ENCODE measurements around the gene PSMA8.
"Not testable (repeated sequence)": the region's sequence is repeated elsewhere in the genome, so short reads cannot be mapped to it uniquely, and the experiment has no call there.

PSMA8 gene

DNA sequence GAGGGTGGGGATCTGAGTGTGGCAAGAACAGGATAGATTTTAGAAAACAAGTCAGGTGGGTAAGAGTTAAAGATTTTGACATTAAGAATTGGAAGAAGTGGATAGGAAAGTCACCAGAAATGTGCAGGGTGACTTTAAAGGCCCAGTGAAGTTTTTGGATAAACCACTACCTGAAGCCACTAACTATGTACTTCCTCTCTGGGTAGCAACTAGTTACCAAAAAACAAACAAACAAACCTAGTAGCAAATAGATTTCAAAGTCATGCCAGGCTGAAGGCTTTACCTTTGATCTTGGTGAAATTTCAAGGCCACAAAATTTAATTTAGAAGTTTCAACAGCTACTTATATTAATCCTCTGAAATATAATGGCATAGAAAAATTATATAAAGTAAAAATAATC, 42.5 kb downstream of the PSMA8 start:
- no peak for DNase-seq

DNA sequence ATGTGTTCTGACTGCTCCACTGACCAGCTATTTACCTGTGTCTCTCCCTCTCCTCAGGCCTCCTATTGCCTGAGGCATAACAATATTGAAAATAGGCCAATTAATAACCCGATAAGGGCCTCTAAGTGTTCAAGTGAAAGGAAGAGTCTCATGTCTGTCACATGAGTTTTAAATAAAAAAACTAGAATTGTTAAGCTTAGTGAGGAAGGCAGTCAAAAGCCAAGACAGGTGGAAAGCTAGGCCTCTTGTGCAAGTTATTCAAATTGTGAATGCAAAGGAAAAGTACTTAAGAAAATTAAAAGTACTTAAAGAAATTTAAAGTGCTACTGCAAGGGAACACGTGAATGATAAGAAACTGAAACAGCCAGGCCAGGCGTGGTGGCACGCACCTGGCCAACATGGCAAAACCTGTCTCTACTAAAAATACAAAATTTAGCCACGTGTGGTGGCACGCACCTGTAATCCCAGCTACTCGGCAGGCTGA, 47.7 kb downstream of the PSMA8 start:
- no peak for DNase-seq

DNA sequence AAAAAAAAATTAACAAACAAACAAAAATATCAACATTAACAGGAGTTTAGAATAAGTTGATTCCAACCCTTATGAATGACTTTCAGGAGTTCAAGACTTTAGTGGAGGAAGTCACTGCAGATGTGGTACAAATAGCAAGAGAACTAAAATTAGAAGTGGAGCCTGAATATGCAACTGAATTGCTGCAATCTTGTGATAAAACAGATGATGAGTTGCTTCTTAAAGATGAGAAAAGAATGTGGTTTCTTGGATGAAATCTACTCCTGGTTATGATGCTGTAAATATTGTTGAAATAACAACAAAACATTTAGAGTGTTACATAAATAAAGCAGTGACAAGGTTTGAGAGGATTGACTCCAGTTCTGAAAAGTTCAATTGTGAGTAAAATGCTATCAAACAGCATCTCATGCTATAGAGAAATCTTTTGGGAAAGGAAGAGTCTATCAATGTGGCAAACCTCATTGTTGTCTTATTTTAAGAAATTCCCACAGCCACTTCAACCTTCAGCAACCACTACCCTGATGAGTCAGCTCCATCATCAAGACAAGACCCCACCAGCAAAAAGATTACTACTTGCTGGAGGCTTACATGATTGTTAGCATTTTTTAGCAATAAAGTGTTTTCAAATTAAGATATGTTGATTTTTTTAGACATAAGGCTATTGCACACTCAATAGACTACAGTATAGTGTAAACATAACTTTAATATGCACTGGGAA, 49.9 kb downstream of the PSMA8 start:
- DNase-seq = no peak

DNA sequence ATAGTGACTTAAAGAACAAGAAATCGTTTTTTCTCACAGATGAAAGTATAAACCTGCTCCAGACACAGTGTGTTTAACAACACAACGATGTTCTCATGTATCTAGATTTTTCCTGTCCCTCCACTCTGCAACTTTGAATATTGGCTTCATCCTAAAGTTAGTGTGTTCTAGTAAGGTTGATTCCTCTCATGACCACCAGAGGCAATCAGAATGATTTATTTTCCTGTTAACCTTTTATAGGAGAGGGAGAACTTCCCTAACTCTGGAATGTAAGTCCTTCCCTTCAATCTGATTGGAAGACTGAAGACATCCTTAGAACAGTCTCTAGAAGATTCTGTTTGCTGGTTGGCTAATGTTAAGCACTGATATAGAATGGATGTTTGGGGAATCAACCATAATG, 51.6 kb downstream of the PSMA8 start:
- no peak for DNase-seq

DNA sequence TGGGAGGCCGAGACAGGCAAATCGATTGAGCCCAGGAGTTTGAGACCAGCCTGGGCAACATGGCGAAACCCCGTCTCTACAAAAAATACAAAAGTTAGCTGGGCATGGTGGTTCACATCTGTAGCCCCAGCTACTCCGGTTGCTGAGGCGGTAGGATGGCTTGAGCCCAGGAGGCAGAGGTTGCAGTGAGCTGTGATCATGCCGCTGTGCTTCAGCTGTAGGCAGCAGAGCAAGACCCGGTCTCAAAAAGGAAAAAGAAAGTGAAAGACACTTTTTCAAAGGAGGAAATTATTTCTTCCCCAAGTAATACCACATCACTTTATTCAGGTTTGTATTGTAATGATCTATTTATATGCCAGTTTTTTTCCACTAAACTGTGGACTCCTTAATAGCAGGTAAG, 56.8 kb downstream of the PSMA8 start:
- DNase-seq = no peak

DNA sequence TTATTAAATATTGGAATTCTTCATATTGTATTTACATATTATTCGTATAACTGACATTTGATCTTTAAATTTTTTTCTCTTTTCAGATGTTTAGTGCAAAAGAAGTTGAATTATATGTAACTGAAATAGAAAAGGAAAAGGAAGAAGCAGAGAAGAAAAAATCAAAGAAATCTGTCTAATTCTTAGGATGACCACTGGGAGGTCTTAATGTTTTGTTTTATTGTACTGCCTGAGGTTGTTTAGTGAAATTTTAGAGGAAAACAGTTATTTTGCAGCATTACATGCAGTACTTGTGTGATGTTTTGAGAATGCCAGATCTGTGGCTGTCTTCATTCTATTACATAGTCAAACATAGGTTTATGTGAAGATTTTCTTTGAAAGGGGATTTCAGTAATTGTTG, 58.6 kb downstream of the PSMA8 start:
- no peak for DNase-seq

DNA sequence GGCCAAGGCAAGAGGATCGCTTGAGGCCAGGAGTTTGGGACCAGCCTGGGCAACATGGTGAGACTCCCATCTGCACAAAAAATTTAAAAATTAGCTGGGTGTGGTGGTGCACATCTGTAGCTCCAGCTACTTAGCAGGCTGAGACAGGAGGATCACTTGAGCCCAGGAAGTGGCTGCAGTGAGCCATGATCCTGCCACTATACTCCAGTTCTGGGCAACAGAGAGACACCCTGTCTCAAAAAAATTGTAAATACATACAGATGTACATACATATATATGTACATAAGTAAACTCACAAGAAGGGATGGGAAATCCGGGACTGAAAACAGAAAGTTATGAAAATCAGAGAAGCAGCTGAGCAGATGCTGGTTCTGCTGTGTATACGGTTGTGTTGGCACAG, 62.9 kb downstream of the PSMA8 start:
- no peak for DNase-seq

DNA sequence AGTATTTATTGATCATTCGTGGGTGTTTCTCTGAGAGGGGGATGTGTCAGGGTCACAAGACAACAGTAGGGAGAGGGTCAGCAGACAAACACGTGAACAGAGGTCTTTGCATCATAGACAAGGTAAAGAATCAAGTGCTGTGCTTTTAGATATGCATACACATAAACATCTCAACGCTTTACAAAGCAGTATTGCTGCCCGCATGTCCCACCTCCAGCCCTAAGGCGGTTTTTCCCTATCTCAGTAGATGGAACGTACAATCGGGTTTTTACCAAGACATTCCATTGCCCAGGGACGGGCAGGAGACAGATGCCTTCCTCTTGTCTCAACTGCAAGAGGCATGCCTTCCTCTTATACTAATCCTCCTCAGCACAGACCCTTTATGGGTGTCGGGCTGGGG, 68.3 kb downstream of the PSMA8 start:
- DNase-seq = not testable (repeated sequence)

DNA sequence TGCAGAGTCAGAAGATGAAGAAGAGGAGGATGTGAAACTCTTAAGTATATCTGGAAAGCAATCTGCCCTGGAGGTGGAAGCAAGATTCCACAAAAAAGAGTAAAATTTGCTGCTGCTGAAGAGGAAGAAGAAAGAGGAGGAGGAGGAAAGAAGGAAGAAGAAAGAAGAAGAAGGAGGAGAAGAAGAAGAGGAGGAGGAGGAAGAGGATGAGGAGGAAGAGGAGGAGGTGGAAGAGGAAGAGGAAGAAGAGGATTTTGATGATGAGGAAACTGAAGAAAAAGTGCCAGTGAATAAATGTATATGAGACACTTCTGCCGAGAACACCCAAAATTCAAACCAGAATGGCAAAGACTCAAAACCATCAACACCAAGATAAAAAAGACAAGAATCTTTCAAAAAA, 71.6 kb downstream of the PSMA8 start:
- DNase-seq = no peak

DNA sequence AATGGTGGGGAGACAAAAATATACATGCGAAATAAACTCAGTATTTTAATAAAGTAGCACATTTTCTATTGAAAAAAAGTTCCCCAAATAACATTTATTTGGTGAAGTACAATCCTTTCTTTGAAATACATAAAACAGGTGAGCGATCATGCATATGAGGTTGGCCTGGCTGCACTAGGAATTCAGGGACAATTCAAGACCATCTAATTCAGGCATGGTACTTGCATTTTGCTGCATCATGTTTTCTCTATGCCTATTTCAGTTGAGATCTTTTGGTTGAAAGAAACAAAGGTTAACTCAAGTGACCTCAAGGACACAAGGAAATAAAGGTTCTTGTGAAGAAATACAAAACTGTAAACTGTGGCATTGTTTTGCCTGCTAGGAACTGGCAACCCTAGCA, 72.8 kb downstream of the PSMA8 start:
- DNase-seq = no peak

DNA sequence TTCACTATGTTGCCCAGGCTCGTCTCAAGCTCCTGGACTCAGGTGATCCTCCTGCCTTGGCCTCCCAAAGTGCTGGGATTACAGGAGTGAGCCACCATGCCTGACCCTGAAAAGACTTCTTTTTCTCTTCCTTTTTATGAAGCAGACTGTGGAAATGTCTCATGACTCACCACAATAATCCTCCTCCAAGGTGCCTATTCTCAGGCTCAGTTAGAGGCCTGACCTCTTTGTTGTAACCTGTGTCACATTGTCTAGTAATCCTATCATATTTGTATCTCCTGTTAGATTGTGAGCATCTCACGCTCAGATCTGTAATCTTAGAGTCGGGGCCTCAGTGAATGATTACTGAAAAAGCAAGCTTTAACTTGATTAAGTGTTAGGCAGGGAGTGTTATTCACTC, 74.3 kb downstream of the PSMA8 start:
- DNase-seq = no peak

DNA sequence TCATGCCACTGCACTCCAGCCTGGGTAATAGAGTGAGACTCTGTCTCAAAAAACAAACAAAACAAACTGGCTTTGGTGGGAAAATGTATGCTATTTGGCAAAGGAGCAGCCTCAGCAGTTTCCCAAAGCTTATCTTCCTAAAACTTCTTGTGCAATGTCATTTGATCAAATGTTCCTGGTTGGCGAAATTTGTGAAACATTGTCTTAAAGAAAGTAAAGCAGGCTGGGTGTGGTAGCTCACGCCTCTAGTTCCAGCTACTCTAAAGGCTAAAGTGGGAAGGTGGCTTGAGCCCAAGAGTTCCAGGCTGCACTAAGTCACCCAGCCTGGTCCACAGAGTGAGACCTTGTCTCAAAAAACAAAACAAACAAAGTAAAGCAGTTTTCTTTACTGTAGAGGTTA, 75.3 kb downstream of the PSMA8 start:
- no peak for DNase-seq

DNA sequence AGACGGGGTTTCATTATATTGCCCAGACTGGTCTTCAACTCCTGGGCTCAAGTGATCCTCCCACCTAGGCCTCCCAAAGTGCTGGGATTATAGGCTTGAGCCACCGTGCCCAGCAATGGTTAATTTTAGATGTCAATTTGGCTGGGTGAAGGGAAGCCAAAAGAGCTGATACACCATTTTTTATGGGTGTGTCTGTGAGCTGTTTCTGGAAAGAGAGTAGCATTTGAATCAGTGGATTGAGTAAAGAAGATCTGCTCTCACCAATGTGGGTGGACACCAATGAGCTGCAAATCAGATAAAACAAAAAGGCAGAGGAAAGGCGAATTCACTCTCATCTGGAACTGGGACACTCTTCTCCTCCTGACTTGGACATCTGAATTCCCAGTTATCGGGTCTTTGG, 76.5 kb downstream of the PSMA8 start:
- DNase-seq = no peak

DNA sequence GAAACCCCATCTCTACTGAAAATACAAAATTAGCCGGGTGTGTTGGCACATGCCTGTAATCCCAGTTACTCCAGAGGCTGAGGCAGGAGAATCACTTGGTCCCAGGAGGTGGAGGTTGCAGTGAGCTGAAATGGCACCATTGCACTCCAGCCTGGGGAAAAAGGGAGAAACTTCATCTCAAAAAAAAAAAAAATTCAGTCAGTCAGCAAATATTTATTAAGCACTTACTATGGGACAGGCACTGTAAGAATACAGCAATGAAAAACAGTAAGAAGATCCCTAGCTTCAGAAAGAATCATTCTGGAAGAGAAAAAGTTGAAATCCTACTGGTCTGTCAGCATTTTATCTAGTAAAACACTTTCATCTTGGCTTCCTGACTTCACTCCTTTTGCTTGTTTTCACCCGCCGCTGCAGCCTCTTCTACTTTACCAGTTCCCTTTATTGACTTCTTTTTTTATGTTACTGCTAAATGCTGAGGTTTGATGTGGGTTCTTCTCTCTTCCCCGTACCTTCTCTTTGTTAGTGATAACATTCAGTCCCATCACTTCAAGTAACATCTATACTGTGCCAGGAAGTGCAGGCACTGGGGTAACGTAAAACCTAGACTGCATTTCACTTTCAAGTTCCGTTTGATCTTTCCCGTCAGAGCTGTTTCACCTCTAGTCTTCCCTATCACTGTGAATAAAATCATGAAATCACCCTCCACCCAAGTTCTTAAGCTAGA, 81.7 kb downstream of the PSMA8 start:
- no peak for DNase-seq

DNA sequence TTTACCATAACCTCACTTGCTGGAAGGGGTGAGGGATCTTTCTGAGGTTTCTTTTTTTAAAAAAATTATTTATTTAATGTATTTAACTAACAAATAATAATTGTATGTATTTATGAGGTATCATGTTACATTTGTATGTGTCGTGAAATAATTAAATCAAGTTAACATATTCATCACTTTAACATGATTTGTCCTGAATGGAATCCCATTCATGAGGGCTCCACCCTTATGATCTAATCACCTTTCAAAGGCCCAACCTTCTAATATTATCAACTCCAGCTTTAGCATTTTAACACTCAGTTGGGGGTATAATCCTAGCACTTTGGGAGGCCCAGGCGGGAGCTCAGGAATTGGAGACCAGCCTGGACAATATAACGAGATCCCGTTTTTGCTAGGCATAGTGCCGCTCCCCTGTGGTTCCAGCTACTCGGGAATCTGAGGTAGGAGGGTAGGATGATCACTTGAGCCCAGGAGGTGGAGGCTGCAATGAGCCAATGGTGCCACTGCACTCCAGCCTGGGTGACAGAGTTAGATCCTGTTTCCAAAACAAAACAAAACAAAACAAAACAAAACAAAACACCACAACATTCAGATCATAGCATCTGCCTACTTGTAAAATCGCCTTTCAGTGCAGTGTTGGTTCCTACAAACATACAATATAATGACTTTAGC, 91.5 kb downstream of the PSMA8 start:
- no peak for DNase-seq

DNA sequence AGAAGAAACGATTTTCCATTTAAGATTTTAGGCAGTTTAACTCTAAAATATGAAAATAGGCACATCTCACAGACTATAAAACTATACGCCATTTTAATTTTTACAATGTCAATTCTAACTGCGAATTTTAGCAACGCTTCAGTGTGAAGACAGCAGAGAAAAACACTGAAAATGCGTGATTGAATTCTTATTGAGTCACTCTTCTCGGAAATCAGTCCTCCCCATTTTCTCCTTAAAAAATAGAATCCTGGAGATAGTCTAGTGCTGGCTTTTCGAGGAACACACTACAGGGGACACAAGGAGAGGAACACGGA, 92.2 kb downstream of the PSMA8 start:
- DNase-seq = no peak

DNA sequence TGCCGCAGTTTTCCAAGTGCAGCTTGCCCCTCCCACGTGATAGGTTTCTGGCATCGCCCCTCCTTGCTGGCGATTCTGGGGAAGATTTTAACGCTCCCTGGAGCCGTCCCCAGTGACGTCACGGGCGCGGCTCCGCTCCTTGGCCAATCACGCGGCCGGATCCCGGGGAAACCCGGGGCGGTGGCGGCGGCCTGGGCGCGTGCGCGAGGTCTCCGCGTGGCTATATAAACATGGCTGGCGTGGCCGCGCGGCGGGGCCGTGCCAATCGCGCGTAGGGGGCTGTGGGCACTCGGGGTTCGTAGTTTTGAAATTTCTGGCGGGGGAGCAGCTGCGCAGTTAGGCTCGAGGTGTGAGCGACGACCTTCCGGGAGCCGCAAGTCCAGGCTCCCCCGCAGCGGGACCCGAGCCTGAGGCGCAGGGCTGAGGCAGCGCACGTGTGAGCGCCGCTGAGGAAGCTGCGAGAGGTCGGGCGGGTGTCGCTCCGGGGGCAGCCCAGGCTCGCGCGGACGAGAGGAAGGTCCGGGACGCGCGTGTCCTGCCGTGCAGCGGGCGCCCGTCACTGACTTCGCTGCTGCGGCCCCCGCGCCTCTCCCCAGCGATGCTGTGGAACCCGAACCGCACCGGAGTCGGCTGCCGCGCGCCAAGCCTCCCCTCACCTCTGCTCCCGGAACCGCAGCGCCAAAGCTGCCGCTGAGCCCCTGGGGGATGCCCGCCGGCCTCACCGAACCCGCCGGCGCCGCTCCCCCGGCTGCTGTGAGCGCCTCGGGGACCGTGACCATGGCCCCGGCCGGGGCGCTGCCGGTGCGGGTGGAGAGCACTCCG, 92.8 kb downstream of the PSMA8 start, which contains the start of gene TAF4B:
Gene TAF4B (plus strand): TSS at position 217 of the 822 bp plus-strand sequence. CDS start 489 bp downstream, at position 706.
- peak; percentile 62 for DNase-seq

DNA sequence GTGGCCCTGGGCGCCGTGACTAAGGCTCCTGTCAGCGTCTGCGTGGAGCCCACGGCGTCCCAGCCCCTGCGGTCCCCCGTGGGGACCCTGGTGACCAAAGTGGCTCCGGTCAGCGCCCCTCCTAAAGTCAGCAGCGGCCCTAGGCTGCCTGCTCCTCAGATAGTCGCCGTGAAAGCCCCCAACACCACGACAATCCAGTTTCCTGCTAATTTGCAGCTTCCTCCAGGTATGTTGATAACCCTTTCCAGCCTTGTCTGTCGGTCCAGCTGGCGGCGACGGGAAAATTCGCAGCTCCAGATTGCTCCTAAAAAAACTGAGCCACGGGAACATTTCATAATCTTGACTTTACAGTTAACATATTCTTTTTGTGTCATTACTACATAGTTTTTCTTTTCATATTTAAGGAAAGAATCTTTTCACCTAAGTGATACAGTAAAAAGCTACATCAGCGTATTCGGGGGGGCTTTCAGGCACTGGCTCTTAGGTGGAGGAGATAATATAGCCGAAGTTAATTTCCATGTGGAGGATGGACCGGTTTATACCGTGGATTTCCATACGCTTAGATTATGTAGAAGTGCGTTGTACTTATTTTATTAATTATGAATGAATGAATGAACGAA, 93.5 kb downstream of the PSMA8 start:
- DNase-seq = no peak

DNA sequence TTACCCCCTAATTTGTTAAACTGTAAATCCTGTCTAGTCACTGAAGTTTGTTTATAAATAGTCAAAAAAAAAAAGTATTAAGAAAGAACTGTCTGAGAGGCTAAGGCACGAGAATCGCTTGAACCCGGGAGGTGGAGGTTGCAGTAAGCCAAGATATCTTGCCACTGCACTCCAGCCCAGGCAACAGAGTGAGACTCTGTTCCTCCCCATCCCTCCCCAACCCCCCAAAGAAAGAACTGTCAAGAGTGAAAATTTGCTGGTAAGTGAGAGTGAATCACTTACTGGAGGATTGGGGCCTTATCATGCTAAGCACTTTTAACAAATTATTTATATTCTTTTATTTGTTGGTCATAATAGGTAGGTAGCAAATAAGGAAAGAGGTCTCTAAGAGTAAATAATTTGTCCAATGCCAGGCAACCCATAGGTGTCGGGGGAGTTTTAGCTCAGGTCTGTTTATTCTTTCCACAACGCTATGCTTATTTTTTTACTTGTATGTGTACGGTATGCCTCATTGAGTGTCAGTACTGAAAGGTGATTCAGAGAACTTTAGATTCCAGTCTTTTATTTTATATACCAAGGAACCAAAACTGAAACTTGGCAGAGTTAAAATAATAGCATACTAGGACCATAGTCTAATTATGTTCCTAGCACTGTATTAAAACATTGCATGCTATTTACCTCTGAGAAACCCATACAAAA, 95.0 kb downstream of the PSMA8 start:
- DNase-seq = no peak

DNA sequence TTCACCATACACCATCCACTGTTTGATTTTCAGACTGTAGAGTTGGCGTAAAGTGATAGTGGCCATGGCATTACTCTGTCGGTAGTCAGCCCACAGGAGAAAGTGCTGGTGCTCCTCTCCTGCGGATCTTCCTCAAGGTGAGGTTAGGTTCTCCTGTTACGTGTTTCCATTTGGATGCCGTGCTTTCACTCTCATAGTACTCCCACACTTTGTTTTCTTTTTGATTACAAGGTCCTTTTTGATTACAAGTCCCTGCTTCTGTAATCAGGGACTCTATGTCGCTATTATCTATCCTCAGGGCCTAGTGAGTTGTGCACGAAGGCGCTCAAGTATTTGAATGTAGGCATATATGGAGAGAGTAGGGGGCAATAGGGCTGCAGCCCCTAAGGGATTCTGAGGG, 96.8 kb downstream of the PSMA8 start:
- no peak for DNase-seq

DNA sequence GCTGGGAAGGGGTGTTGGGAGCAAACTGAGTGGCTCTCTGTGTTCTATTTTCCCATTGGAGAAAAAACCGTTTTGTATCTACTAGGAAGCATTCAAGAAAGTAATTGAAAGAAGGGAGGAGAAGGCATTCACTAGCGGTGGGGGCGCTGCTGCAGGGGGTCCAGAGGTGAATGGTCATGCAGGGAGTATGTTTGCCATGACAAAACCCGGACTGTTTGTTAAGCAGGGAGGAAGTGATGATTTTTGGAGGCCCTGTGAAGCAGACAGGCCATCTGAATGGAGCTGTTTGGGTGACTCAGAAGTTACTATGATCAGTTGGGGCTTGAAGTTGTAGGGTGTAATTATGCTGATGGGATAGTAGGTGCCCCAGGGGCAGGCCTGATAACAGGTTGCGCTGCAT, 99.5 kb downstream of the PSMA8 start:
- DNase-seq = no peak

DNA sequence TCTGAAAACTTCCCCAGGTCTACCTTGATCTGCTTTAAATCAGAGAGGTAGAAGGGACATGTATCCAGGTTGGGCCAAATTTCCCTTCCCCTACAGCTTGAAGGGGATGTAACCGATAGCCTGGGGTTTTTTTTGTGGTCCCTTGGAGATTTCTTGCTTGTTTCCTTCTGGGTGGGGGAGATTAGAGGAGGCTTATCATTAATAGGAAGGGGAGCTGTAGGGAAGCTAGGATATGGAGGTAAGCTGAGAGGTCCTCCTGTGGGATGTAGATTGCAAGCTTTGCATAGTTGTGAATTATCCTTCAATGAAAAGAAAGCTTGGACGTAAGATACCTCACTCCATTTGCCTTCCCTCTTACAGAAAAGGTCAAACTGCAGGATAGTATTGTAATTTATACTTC, 103.7 kb downstream of the PSMA8 start:
- not testable (repeated sequence) for DNase-seq

Data from NCI-H2081 treated with DMSO at 0.1 percent for 48 hours (cell line).